ENCODE measurements around the gene GPR173. TPM values are rescaled to one million over a fixed set of nuclear protein-coding genes. Genes with fewer than 3 reads are reported as not detected.

The GPR173 gene
- polyA plus RNA-seq, 1 experiment, result 2.7 TPM

DNA sequence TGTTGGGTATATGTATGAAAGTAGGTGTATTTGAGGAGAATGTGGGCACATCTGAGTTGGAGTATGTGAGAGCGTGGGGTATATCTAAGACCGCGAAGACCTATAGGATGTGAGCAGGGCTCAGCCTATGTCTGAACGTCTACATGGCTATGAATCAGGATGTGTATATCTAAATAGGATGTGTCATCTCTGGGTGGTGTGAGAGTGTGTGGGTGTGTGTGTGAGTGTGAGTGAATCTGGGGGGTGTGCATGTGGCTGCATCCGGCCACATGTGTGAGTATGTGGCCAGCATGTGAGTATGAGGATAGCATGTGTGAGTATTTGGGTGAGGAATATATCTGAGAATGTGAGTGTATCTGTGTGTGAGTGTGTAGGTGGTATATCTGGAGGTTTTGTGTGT, 7.7 kb downstream of the GPR173 start:
- no peak overlapping the region for H3K4me3 ChIP-seq (ENCODE audit: low read depth, low read length)
- CTCF ChIA-PET, result no interaction called here
- POLR2A ChIA-PET, result no interaction called here
- no peaks in the 10 kb centered on the region for H3K27me3 ChIP-seq (ENCODE audit: control insufficient read depth, insufficient read depth, low read length)
- no peak for DNase-seq (ENCODE audit: low read depth)
- TF ChIP-seq, protein P1, sequence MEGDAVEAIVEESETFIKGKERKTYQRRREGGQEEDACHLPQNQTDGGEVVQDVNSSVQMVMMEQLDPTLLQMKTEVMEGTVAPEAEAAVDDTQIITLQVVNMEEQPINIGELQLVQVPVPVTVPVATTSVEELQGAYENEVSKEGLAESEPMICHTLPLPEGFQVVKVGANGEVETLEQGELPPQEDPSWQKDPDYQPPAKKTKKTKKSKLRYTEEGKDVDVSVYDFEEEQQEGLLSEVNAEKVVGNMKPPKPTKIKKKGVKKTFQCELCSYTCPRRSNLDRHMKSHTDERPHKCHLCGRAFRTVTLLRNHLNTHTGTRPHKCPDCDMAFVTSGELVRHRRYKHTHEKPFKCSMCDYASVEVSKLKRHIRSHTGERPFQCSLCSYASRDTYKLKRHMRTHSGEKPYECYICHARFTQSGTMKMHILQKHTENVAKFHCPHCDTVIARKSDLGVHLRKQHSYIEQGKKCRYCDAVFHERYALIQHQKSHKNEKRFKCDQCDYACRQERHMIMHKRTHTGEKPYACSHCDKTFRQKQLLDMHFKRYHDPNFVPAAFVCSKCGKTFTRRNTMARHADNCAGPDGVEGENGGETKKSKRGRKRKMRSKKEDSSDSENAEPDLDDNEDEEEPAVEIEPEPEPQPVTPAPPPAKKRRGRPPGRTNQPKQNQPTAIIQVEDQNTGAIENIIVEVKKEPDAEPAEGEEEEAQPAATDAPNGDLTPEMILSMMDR (IDR thresholded peaks at IDR 0.05; ENCODE audit: insufficient read depth, low read depth, low read length), result no peak
- no peaks in the 10 kb centered on the region for H3K36me3 ChIP-seq (ENCODE audit: control insufficient read depth, insufficient read depth, low read length)

DNA sequence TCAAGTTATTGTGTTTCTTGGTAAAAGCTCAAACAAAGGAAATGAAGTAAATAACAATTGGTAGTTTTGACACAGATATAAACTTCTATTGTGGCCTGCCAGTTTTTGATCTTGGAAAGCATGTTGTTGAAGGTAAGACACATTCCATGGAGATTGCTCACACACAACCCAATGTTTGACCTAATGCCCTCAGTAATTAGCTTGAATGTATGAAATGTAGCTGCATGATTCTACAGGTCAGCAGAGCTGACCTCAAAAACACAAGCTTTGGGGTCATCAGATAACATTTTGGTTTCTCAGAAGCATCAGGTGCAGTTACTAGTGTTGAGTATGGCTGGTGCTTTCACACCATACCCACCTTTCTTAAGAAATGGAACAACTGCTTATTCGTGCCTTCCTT, 16.5 kb downstream of the GPR173 start:
- H3K27me3 ChIP-seq (ENCODE audit: control insufficient read depth, insufficient read depth, low read length), result no peaks in the 10 kb centered on the region
- no peak overlapping the region for H3K4me3 ChIP-seq (ENCODE audit: low read depth, low read length)
- no peaks in the 10 kb centered on the region for H3K36me3 ChIP-seq (ENCODE audit: control insufficient read depth, insufficient read depth, low read length)
- TF ChIP-seq, protein P1 (IDR thresholded peaks at IDR 0.05; ENCODE audit: insufficient read depth, low read depth, low read length), result no peak
- ChIA-PET CTCF (interaction anchor here (0.6 kb wide), 1 partner anchor 24 kb away, joined by 3 read pairs; no protein-coding TSS in a partner anchor), POLR2A (no interaction called here)
- DNase-seq (ENCODE audit: low read depth), result no peak

DNA sequence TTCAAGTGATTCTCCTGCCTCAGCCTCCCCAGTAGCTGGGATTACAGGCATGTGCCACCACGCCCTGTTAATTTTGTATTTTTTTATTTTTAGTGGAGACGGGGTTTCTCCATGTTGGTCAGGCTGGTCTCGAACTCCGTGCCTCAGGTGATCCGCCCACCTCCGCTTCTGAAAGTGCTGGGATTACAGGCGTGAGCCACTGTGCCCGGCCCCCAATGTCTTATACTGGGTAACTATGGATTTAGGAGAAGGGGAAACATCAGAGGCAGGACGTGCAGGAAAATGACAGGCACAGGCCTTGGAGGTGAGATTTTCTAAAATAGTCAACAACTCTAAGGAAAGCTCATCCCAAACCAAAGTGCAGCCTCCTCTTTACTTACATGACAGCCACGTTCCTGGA, 22.5 kb downstream of the GPR173 start:
- ChIA-PET POLR2A (no interaction called here), CTCF (interaction anchor here (1.9 kb wide), 1 partner anchor 33 kb away, joined by 7 read pairs; no protein-coding TSS in a partner anchor)

DNA sequence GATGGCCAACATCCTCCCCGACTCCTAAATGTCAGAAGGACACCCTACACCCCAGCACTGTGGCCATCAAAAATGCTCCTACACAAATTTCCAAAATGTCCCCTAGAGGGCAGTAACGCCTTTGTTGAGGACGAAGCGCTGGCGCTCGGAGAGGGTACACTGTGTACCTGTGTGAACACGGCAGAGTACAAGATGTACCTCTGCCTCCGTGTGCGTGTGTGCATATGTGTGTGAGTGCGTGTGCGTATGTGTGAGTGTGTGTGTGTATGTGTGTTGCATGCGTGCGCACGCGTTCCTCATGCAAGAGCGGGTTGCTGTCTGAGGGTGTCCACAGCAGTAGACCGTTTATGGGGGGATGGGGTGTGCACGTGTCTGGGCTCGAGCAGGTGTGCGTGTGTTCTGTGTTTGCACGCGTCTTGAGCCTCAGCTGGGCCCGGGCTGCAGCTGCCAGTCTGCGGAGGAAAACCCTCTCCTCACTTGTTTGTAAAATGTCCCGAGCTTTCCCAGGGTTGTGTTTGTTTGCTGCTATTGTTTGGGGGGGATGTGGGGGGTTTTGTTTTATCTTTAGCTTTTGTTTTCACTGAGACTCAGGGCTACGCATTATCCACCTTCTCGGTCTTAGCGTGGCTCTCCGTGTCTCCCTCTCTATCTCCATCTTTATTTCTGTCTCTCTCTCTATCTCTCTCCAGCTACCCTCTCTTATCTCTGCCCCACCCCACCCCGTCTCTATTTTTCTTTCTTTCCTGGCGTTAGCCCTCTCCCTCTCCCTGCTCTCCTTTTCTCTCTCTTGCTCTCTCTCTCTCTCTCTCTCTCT, 23.2 kb downstream of the GPR173 start:
- peak overlapping the region; percentile 14; the same call in 1 of the 2 replicates for H3K4me3 ChIP-seq (ENCODE audit: low read depth, low read length)

More for the DNA sequence above, 22.5 kb downstream of the GPR173 start:
- Histone ChIP-seq H3K27me3 (ENCODE audit: control insufficient read depth, insufficient read depth, low read length) (no peaks in the 10 kb centered on the region), H3K4me3 (ENCODE audit: low read depth, low read length) (no peak overlapping the region), H3K36me3 (ENCODE audit: control insufficient read depth, insufficient read depth, low read length) (no peaks in the 10 kb centered on the region)
- TF ChIP-seq, protein P1 (IDR thresholded peaks at IDR 0.05; ENCODE audit: insufficient read depth, low read depth, low read length), result no peak
- DNase-seq (ENCODE audit: low read depth), result no peak

More for the DNA sequence above, 23.2 kb downstream of the GPR173 start:
- CTCF ChIA-PET, result interaction anchor here (0.7 to 1.9 kb wide), 7 partner anchors 8 to 118 kb away, joined by 3 to 7 read pairs (median 3); no protein-coding TSS in a partner anchor
- no peaks in the 10 kb centered on the region for H3K36me3 ChIP-seq (ENCODE audit: control insufficient read depth, insufficient read depth, low read length)
- no peaks in the 10 kb centered on the region for H3K27me3 ChIP-seq (ENCODE audit: control insufficient read depth, insufficient read depth, low read length)
- TF ChIP-seq, protein P1 (IDR thresholded peaks at IDR 0.05; ENCODE audit: insufficient read depth, low read depth, low read length), result peak; percentile 56
- POLR2A ChIA-PET, result interaction anchor here (0.6 kb wide), 1 partner anchor 154 kb away, joined by 3 read pairs; no protein-coding TSS in a partner anchor
- DNase-seq (ENCODE audit: low read depth), result no peak

Measured in BJ (cell line).